Measurements from ENCODE around the gene ACOT11. TPM values are rescaled to one million over a fixed set of nuclear protein-coding genes. Genes with fewer than 3 reads are reported as not detected.

ACOT11 gene
- total RNA-seq, 1 experiment from 2014 or later, result 1.9 TPM

DNA sequence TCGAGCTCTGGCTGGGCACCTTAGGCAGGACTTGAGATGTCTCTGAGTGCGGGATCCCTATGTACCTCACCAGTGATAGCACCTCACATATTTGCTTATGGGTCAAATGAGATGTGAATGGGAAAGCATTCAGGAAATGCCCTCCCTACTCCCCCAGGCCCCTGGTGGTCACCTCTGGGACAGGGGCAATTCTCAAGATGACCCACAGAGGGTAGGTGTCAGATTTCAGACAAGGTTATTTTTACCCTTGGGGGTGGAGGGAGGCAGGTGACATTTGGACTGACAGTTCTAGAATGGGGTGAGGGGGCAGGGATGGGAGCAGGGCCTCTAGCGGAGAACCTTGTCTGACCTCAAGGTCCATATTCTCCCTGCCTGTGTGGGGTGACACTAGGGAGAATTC is 27.1 kb downstream of the ACOT11 start:
- ATAC-seq (no peak), DNase-seq (ENCODE audit: low read depth, low spot score) (no peak)
- no peaks in the 10 kb centered on the region for H3K4me1 ChIP-seq (ENCODE audit: control insufficient read depth, insufficient read depth, low read length)
- in situ Hi-C loops (cut with HindIII; ENCODE audit: low pct_unique_long_range_greater_than_20kb, low sequenced_read_pairs), result no loop called here
- no TSS peak for BruUV-seq (replicated peaks)
- no peaks in the 10 kb centered on the region for H3K9me3 ChIP-seq (ENCODE audit: control insufficient read depth, insufficient read depth, low read depth, low read length)
- H3K27me3 ChIP-seq (ENCODE audit: control insufficient read depth, insufficient read depth, low read length), result no peaks in the 10 kb centered on the region
- intact Hi-C loops (cut with micrococcal nuclease; ENCODE audit: unreplicated experiment), result no loop called here
- H3K27ac ChIP-seq (ENCODE audit: low read length), result no peak overlapping the region
- TF ChIP-seq POLR2AphosphoS5 (IDR thresholded peaks at IDR 0.05; ENCODE audit: low read depth, low read length) (no peak), SIN3A (IDR thresholded peaks at IDR 0.05; ENCODE audit: borderline replicate concordance, insufficient read depth, low read depth, low read length) (no peak), TCF7L2 (IDR thresholded peaks at IDR 0.05; ENCODE audit: low read depth, low read length) (no peak)
- TF ChIP-seq, protein P1, sequence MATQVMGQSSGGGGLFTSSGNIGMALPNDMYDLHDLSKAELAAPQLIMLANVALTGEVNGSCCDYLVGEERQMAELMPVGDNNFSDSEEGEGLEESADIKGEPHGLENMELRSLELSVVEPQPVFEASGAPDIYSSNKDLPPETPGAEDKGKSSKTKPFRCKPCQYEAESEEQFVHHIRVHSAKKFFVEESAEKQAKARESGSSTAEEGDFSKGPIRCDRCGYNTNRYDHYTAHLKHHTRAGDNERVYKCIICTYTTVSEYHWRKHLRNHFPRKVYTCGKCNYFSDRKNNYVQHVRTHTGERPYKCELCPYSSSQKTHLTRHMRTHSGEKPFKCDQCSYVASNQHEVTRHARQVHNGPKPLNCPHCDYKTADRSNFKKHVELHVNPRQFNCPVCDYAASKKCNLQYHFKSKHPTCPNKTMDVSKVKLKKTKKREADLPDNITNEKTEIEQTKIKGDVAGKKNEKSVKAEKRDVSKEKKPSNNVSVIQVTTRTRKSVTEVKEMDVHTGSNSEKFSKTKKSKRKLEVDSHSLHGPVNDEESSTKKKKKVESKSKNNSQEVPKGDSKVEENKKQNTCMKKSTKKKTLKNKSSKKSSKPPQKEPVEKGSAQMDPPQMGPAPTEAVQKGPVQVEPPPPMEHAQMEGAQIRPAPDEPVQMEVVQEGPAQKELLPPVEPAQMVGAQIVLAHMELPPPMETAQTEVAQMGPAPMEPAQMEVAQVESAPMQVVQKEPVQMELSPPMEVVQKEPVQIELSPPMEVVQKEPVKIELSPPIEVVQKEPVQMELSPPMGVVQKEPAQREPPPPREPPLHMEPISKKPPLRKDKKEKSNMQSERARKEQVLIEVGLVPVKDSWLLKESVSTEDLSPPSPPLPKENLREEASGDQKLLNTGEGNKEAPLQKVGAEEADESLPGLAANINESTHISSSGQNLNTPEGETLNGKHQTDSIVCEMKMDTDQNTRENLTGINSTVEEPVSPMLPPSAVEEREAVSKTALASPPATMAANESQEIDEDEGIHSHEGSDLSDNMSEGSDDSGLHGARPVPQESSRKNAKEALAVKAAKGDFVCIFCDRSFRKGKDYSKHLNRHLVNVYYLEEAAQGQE (IDR thresholded peaks at IDR 0.05; ENCODE audit: insufficient read depth in 1 of 2, low read depth in 2 of 2, low read length in 1 of 2), result no peak
- TF ChIP-seq, protein P2, sequence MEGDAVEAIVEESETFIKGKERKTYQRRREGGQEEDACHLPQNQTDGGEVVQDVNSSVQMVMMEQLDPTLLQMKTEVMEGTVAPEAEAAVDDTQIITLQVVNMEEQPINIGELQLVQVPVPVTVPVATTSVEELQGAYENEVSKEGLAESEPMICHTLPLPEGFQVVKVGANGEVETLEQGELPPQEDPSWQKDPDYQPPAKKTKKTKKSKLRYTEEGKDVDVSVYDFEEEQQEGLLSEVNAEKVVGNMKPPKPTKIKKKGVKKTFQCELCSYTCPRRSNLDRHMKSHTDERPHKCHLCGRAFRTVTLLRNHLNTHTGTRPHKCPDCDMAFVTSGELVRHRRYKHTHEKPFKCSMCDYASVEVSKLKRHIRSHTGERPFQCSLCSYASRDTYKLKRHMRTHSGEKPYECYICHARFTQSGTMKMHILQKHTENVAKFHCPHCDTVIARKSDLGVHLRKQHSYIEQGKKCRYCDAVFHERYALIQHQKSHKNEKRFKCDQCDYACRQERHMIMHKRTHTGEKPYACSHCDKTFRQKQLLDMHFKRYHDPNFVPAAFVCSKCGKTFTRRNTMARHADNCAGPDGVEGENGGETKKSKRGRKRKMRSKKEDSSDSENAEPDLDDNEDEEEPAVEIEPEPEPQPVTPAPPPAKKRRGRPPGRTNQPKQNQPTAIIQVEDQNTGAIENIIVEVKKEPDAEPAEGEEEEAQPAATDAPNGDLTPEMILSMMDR (IDR thresholded peaks at IDR 0.05), result no peak
- CTCF ChIA-PET, result no interaction called here
- POLR2A ChIA-PET, result no interaction called here
- H3K36me3 ChIP-seq (ENCODE audit: control insufficient read depth, insufficient read depth, low read length), result no peaks in the 10 kb centered on the region
- H3K4me3 ChIP-seq (ENCODE audit: low read depth in 2 of 2, low read length in 2 of 2), result no peak overlapping the region

DNA sequence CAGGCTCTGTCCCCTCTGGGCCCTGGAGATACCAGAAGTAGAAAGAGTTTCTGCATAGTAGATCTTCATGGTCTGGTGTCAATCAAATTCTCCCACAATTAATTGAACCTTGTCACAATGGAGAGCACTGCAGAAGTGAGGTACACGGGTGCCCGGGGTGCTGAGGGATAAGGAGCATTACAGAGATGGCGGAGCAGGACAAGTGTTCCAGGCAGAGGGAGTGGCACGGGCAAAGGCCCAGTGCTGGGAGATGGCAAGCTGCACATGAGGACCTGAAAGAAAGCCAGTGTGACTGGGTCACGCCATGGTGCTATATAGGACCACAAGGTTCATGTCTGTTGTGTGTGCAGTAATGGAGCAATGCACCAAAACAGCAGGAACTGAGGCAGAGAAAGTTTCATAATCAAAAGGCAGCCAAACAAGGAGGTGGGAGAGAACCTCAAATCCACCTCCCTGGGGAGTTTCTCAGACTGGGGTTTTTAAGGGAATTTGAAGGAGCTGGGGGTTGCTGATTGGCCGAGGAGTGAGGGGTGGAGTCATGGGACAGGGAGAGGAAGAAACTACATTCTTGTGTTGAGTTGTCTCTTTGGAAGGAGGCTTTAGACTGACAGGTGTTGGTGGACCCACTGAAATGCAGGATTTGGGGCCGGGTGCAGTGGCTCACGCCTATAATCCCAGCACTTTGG is 27.7 kb downstream of the ACOT11 start:
- intact Hi-C loops (cut with micrococcal nuclease; ENCODE audit: unreplicated experiment), result no loop called here
- ATAC-seq (no peak), DNase-seq (ENCODE audit: low read depth, low spot score) (no peak)
- Histone ChIP-seq H3K4me1 (ENCODE audit: control insufficient read depth, insufficient read depth, low read length) (no peaks in the 10 kb centered on the region), H3K9me3 (ENCODE audit: control insufficient read depth, insufficient read depth, low read depth, low read length) (no peaks in the 10 kb centered on the region), H3K4me3 (ENCODE audit: low read depth in 2 of 2, low read length in 2 of 2) (no peak overlapping the region), H3K27ac (ENCODE audit: low read length) (no peak overlapping the region), H3K36me3 (ENCODE audit: control insufficient read depth, insufficient read depth, low read length) (no peaks in the 10 kb centered on the region), H3K27me3 (ENCODE audit: control insufficient read depth, insufficient read depth, low read length) (no peaks in the 10 kb centered on the region)
- BruUV-seq (replicated peaks), result no TSS peak
- in situ Hi-C loops (cut with HindIII; ENCODE audit: low pct_unique_long_range_greater_than_20kb, low sequenced_read_pairs), result no loop called here
- POLR2A ChIA-PET, result no interaction called here
- no peak for TF ChIP-seq POLR2AphosphoS5 (IDR thresholded peaks at IDR 0.05; ENCODE audit: low read depth, low read length)
- TF ChIP-seq, protein P1 (IDR thresholded peaks at IDR 0.05; ENCODE audit: insufficient read depth in 1 of 2, low read depth in 2 of 2, low read length in 1 of 2), result no peak
- TF ChIP-seq TCF7L2 (IDR thresholded peaks at IDR 0.05; ENCODE audit: low read depth, low read length), result no peak
- no peak for TF ChIP-seq SIN3A (IDR thresholded peaks at IDR 0.05; ENCODE audit: borderline replicate concordance, insufficient read depth, low read depth, low read length)
- TF ChIP-seq, protein P2 (IDR thresholded peaks at IDR 0.05), result no peak
- CTCF ChIA-PET, result no interaction called here
